GM12878 (cell line): Measurements from ENCODE around the gene SMARCE1. TPM values are rescaled to one million over a fixed set of nuclear protein-coding genes. Genes with fewer than 3 reads are reported as not detected.

Experiments used
- ATAC-seq: fragments of 200-7000 bp; cut with Tn5 transposase; 3 replicates; pipeline ENCODE4 v1.9.1; 2020; ENCODE audit warnings: mild to moderate bottlenecking, moderate library complexity
- BruUV-seq: library from RNA; stranded (reverse); fragments of 400-500 nt; replicated peaks from 2 replicates; lab custom pipeline; 2021; lab: Mats Ljungman, UMichigan
- CTCF ChIA-PET: fragments of 300-600 bp; sonication (Branson Sonifier 250); formaldehyde crosslinking; extraction: SDS; loops from one replicate; lab custom pipeline; 2021; ENCODE audit warnings: inconsistent platforms; lab: Yijun Ruan, JAX
- POLR2A ChIA-PET: fragments of 350-600 bp; formaldehyde crosslinking; extraction: SDS; loops from one replicate; lab custom pipeline; 2021; ENCODE audit warnings: inconsistent platforms; lab: Charles Lee
- RAD21 ChIA-PET: fragments of 300-600 bp; sonication (Branson Sonifier 250); formaldehyde crosslinking; loops from one replicate; lab custom pipeline; 2023; ENCODE audit warnings: antibody characterized with exemption; ENCODE audit not compliant: unreplicated experiment; lab: Charles Lee
- SMC1A ChIA-PET: fragments of 300-600 bp; sonication (Branson Sonifier 250); formaldehyde crosslinking; loops from one replicate; lab custom pipeline; 2023; ENCODE audit not compliant: unreplicated experiment, uncharacterized antibody; lab: Charles Lee
- DNase-seq: peaks from one replicate; pipeline ENCODE4 v3.0.0-alpha.2; 2011; ENCODE audit warnings: low read depth, low spot score
- FAIRE-seq: peaks from 3 replicates; lab custom pipeline; 2011; peaks lifted over from hg19 to GRCh38; lab: Jason Lieb, UNC
- H2AFZ ChIP-seq: 2 replicates; pipeline ENCODE4 v1.6.0; 2011; ENCODE audit warnings: low read depth, low read length, control low read depth; ENCODE audit not compliant: control insufficient read depth
- H3K27ac ChIP-seq: 2 replicates; pipeline ENCODE4 v1.5.1; 2011; ENCODE audit warnings: control low read depth; ENCODE audit not compliant: control insufficient read depth, insufficient read depth
- H3K27me3 ChIP-seq, 2 experiments: replicated peaks in 1 of 2; 2 replicates each; pipeline versions ENCODE4 v1.6.0 to v1.6.1; 2011; ENCODE audit warnings: low read length in 1 of 2; ENCODE audit not compliant: control insufficient read depth in 2 of 2, insufficient read depth in 2 of 2
- H3K36me3 ChIP-seq, 2 experiments: 2 replicates each; pipeline ENCODE4 v1.5.1; 2011; ENCODE audit warnings: low read length in 1 of 2; ENCODE audit not compliant: control insufficient read depth in 2 of 2, insufficient read depth in 2 of 2
- H3K4me1 ChIP-seq: 2 replicates; pipeline ENCODE4 v1.6.1; 2011; ENCODE audit warnings: mild to moderate bottlenecking, low read length, moderate library complexity, mixed read lengths; ENCODE audit not compliant: control insufficient read depth, insufficient read depth
- H3K4me2 ChIP-seq: 2 replicates; pipeline ENCODE4 v1.6.0; 2011; ENCODE audit warnings: control low read depth; ENCODE audit not compliant: control insufficient read depth, insufficient read depth
- H3K4me3 ChIP-seq: fragments of 200-600 bp; sonication (generic); 2 replicates; pipeline ENCODE4 v1.5.1; 2016
- H3K79me2 ChIP-seq: 2 replicates; pipeline ENCODE4 v1.6.0; 2011; ENCODE audit warnings: low read length; ENCODE audit not compliant: control insufficient read depth, insufficient read depth
- H3K9ac ChIP-seq: 2 replicates; pipeline ENCODE4 v1.8.0; 2011; ENCODE audit warnings: low read length, control low read depth, mixed read lengths; ENCODE audit not compliant: control insufficient read depth, insufficient read depth
- H3K9me3 ChIP-seq: replicated peaks from 3 replicates; pipeline ENCODE4 v1.5.1; 2011; ENCODE audit warnings: mild to moderate bottlenecking, low read length; ENCODE audit not compliant: control insufficient read depth, insufficient read depth
- H4K20me1 ChIP-seq: 2 replicates; pipeline ENCODE4 v1.6.0; 2011; ENCODE audit not compliant: control insufficient read depth, insufficient read depth
- CHD2 ChIP-seq: IDR thresholded peaks from 2 replicates; pipeline ENCODE4 v1.6.1; 2011; ENCODE audit warnings: low read depth, low read length, improper control_type of control experiment, borderline replicate concordance
- CREB1 ChIP-seq: IDR thresholded peaks from 2 replicates; pipeline ENCODE4 v1.6.1; 2012; ENCODE audit warnings: low read depth, mild to moderate bottlenecking, inconsistent platforms
- EZH2 ChIP-seq: IDR thresholded peaks from 2 replicates; pipeline ENCODE4 v1.6.1; 2012; ENCODE audit warnings: low read depth, mild to moderate bottlenecking, control low read depth, inconsistent platforms, low read length, borderline replicate concordance; ENCODE audit not compliant: control insufficient read depth
- HDAC6 ChIP-seq: fragments of 200-600 bp; sonication (generic); IDR thresholded peaks from one replicate; pipeline ENCODE4 v1.8.0; 2017; ENCODE audit warnings: antibody characterized with exemption; ENCODE audit not compliant: unreplicated experiment
- NFYB ChIP-seq: IDR thresholded peaks from 2 replicates; pipeline ENCODE4 v1.6.1; 2011; ENCODE audit warnings: low read depth, mild to moderate bottlenecking, low read length, improper control_type of control experiment, moderate library complexity; ENCODE audit not compliant: insufficient read depth
- RELA ChIP-seq: fragments of 450-650 bp; IDR thresholded peaks from 2 replicates; pipeline ENCODE4 v1.8.0; 2014; ENCODE audit warnings: borderline replicate concordance; ENCODE audit not compliant: partially characterized antibody
- SMAD1 ChIP-seq: fragments of 450-650 bp; IDR thresholded peaks from 2 replicates; pipeline ENCODE4 v1.6.1; 2018; ENCODE audit warnings: mild to moderate bottlenecking, low read depth; ENCODE audit not compliant: partially characterized antibody
- SMARCA5 ChIP-seq: fragments of 450-650 bp; IDR thresholded peaks from 2 replicates; pipeline ENCODE4 v1.6.1; 2017; ENCODE audit warnings: mild to moderate bottlenecking
- WGBS: methylation state at CpG from one replicate; pipeline ENCODE4 v1.1.6; 2016; ENCODE audit warnings: low lambda C conversion rate; ENCODE audit not compliant: insufficient replicate concordance, insufficient coverage; ENCODE audit errors: missing lambda C conversion rate; 5-methylcytosine and 5-hydroxymethylcytosine counted together
- in situ Hi-C: fragments of 300-500 bp; cut with MboI; formaldehyde crosslinking; loops from 9 replicates; pipeline ENCODE4 v1.14.3; 2018; ENCODE audit warnings: mixed read lengths
- intact Hi-C: fragments of 100-400 bp; cut with micrococcal nuclease; formaldehyde crosslinking; loops from one replicate; pipeline ENCODE4 v1.14.2; 2022; ENCODE audit not compliant: unreplicated experiment
- polyA plus RNA-seq, 11 experiments: library from polyadenylated mRNA; depleted of rRNA in 4 of 11; unstranded in 6 of 11; stranded (reverse) in 5 of 11; fragments of >200 nt; fragmentation: Nextera tagmentation in 4 of 11; fragmentation: Illumina TruSeq in 1 of 11; extraction: Ambion mirVana in 4 of 11; extraction: Trizol in 1 of 11; gene quantifications; 1 replicate in 1 of 11; 2 replicates in 10 of 11; pipeline versions ENCODE4 v1.2.1 to v1.2.3, GENCODE V29; 2011 to 2016; ENCODE audit warnings: inconsistent platforms in 2 of 11, missing spikeins in 2 of 11, low read depth in 1 of 11
- total RNA-seq, 4 experiments: library from RNA; depleted of rRNA in 3 of 4; stranded (reverse); fragments of >200 nt in 3 of 4; fragmentation: Illumina TruSeq in 1 of 4; extraction: Trizol in 1 of 4; gene quantifications; 2 replicates each; pipeline versions ENCODE4 v1.2.1 to v1.2.3, GENCODE V29; 2013 to 2021
- TF ChIP-seq, protein P1 (sequence below): fragments of 450-650 bp; conservative IDR thresholded peaks from 2 replicates; pipeline ENCODE4 v1.6.1; 2017; ENCODE audit warnings: mild to moderate bottlenecking, moderate library complexity
- TF ChIP-seq, protein P2 (sequence below): fragments of 450-650 bp; IDR thresholded peaks from 2 replicates; pipeline ENCODE4 v1.6.1; 2016; ENCODE audit warnings: mild to moderate bottlenecking

The SMARCE1 gene
- total and polyA plus RNA-seq, 10 of the 15 experiments (the other 5 are each of a cell fraction or from before 2014, with no cell fraction given) = 87.9 to 191 (median 132) TPM

GRCh38 chr17:40605306-40605705, 42.3 kb downstream of the SMARCE1 start:
- POLR2A ChIA-PET = interaction anchor here (1.1 to 4.8 kb wide), 6 partner anchors 9 to 1074 kb away, joined by 3 to 117 read pairs (median 6); no protein-coding TSS in a partner anchor
- CTCF ChIA-PET = interaction anchor here (1.1 to 5.4 kb wide), 5 partner anchors 10 to 50 kb away, joined by 3 to 108 read pairs (median 13); no protein-coding TSS in a partner anchor
- H3K36me3 ChIP-seq = no peaks in the 10 kb centered on the region
- no peak for DNase-seq
- H3K4me1 ChIP-seq = peaks cover 32% of the 10 kb centered on the region
- SMC1A ChIA-PET = interaction anchor here (1.5 to 6.0 kb wide), 4 partner anchors 8 to 42 kb away, joined by 4 to 139 read pairs (median 7); partner anchors contain the start of gene SMARCE1
- no peak overlapping the region for H3K4me2 ChIP-seq
- no peaks in the 10 kb centered on the region for H4K20me1 ChIP-seq
- WGBS = 77% methylated on average over 6 of the region's 6 CpGs
- ATAC-seq = no peak
- no peaks in the 10 kb centered on the region for H3K27me3 ChIP-seq
- no peaks in the 10 kb centered on the region for H3K79me2 ChIP-seq
- no peak for TF ChIP-seq RELA
- TF ChIP-seq, protein P1, sequence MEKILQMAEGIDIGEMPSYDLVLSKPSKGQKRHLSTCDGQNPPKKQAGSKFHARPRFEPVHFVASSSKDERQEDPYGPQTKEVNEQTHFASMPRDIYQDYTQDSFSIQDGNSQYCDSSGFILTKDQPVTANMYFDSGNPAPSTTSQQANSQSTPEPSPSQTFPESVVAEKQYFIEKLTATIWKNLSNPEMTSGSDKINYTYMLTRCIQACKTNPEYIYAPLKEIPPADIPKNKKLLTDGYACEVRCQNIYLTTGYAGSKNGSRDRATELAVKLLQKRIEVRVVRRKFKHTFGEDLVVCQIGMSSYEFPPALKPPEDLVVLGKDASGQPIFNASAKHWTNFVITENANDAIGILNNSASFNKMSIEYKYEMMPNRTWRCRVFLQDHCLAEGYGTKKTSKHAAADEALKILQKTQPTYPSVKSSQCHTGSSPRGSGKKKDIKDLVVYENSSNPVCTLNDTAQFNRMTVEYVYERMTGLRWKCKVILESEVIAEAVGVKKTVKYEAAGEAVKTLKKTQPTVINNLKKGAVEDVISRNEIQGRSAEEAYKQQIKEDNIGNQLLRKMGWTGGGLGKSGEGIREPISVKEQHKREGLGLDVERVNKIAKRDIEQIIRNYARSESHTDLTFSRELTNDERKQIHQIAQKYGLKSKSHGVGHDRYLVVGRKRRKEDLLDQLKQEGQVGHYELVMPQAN = no peak
- TF ChIP-seq NFYB = no peak
- TF ChIP-seq HDAC6 = no peak
- no peak for TF ChIP-seq CHD2
- no peak for TF ChIP-seq EZH2
- no peak for TF ChIP-seq SMAD1
- TF ChIP-seq SMARCA5 = no peak
- TF ChIP-seq, protein P2, sequence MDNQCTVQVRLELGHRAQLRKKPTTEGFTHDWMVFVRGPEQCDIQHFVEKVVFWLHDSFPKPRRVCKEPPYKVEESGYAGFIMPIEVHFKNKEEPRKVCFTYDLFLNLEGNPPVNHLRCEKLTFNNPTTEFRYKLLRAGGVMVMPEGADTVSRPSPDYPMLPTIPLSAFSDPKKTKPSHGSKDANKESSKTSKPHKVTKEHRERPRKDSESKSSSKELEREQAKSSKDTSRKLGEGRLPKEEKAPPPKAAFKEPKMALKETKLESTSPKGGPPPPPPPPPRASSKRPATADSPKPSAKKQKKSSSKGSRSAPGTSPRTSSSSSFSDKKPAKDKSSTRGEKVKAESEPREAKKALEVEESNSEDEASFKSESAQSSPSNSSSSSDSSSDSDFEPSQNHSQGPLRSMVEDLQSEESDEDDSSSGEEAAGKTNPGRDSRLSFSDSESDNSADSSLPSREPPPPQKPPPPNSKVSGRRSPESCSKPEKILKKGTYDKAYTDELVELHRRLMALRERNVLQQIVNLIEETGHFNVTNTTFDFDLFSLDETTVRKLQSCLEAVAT = no peak
- no peak for TF ChIP-seq CREB1
- in situ Hi-C loops (no loop called here), intact Hi-C loops (no loop called here)
- RAD21 ChIA-PET = interaction anchor here (1.1 to 5.0 kb wide), 5 partner anchors 8 to 72 kb away, joined by 3 to 229 read pairs (median 37); partner anchors contain the start of gene CCR7
- H2AFZ ChIP-seq = no peak overlapping the region
- FAIRE-seq = no peak
- no peak overlapping the region for H3K9ac ChIP-seq
- BruUV-seq = no TSS peak
- peaks cover 3% of the 10 kb centered on the region; the same call in 2 of the 3 replicates for H3K9me3 ChIP-seq
- H3K4me3 ChIP-seq = no peak overlapping the region
- H3K27ac ChIP-seq = no peak overlapping the region
